Hematopoietic multipotent progenitor cell treated with erythropoietin and hydrocortisone succinate and interleukin-3 and kit ligand, for 8 days (in vitro differentiated cells): ENCODE measurements around the gene SUMO3.

ENCODE experiments used
- DNase-seq: peaks from one replicate; pipeline ENCODE4 v3.0.0-alpha.2; 2015

The SUMO3 gene

GRCh38 chr21:44801468-44802395 lies 16.1 kb downstream of the SUMO3 start, which contains the start of gene UBE2G2:
TSS of gene UBE2G2 (minus strand) at chr21:44801820. CDS start at chr21:44801748, 72 bp downstream.
- DNase-seq: peak; percentile 81

- peak; percentile 77 for DNase-seq
Observed at GRCh38 chr21:44800971-44801467, 16.8 kb downstream of the SUMO3 start.

GRCh38 chr21:44800103-44800502 lies 17.8 kb downstream of the SUMO3 start:
- DNase-seq: peak; percentile 65

- no peak for DNase-seq
Observed at GRCh38 chr21:44799646-44800045, 18.2 kb downstream of the SUMO3 start.

GRCh38 chr21:44797775-44798174 lies 20.1 kb downstream of the SUMO3 start:
- DNase-seq: no peak

- no peak for DNase-seq
Observed at GRCh38 chr21:44795342-44795741, 22.5 kb downstream of the SUMO3 start.

GRCh38 chr21:44793592-44794374 lies 24.1 kb downstream of the SUMO3 start:
- peak; percentile 15 for DNase-seq

GRCh38 chr21:44792702-44793591 lies 24.9 kb downstream of the SUMO3 start:
- peak; percentile 80 for DNase-seq

GRCh38 chr21:44791993-44792392 lies 25.9 kb downstream of the SUMO3 start:
- DNase-seq: no peak

- no peak for DNase-seq
Observed at GRCh38 chr21:44791246-44791645, 26.6 kb downstream of the SUMO3 start.

GRCh38 chr21:44790368-44790767 lies 27.5 kb downstream of the SUMO3 start:
- DNase-seq: no peak

GRCh38 chr21:44789880-44790279 lies 28.0 kb downstream of the SUMO3 start:
- DNase-seq: no peak

GRCh38 chr21:44785620-44786335 lies 32.1 kb downstream of the SUMO3 start:
- no peak for DNase-seq

GRCh38 chr21:44784810-44785209 lies 33.1 kb downstream of the SUMO3 start:
- no peak for DNase-seq

GRCh38 chr21:44783020-44783696 lies 34.7 kb downstream of the SUMO3 start:
- DNase-seq: no peak

- DNase-seq: no peak
Observed at GRCh38 chr21:44780767-44781459, 36.9 kb downstream of the SUMO3 start.

GRCh38 chr21:44780137-44780502 lies 37.7 kb downstream of the SUMO3 start:
- DNase-seq: no peak

- no peak for DNase-seq
Observed at GRCh38 chr21:44779417-44780136, 38.3 kb downstream of the SUMO3 start.

GRCh38 chr21:44778983-44779382 lies 38.9 kb downstream of the SUMO3 start:
- DNase-seq: no peak

GRCh38 chr21:44778499-44778911 lies 39.4 kb downstream of the SUMO3 start:
- no peak for DNase-seq
